ENCODE results near the gene C10orf105.

The C10orf105 gene

DNA sequence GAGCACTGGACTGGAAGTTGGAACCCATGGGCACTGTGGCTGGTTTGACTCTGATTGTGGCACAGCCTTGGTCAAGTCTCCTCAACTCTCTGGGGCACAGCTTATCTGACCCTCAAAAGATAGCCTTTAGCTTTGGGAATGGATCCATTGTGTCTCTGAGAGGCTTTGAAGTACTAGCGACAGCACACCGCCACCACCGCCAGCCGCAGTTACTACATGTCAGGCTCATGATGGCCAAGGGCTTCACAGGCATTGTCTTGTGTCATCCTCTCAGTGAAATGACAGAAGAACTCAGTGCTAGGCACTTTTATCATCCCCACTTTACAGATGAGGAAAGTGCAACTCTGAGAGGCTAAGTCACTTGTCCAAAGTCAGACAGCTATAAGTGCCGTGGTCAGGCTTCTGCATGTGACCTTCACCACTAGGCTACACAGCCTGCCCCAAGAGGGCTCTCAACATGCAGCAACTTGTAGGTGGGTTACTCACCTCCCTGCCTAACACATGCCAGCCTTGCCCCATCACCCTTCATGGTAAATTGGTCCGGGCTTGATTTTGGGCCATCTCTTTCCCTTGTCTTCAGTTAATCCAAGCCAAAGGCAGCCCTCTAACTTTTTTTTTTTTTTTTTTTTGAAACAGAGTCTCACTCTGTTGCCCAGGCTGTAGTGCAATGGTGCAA, 44.1 kb downstream of the C10orf105 start:
- DNase-seq, result no peak

DNA sequence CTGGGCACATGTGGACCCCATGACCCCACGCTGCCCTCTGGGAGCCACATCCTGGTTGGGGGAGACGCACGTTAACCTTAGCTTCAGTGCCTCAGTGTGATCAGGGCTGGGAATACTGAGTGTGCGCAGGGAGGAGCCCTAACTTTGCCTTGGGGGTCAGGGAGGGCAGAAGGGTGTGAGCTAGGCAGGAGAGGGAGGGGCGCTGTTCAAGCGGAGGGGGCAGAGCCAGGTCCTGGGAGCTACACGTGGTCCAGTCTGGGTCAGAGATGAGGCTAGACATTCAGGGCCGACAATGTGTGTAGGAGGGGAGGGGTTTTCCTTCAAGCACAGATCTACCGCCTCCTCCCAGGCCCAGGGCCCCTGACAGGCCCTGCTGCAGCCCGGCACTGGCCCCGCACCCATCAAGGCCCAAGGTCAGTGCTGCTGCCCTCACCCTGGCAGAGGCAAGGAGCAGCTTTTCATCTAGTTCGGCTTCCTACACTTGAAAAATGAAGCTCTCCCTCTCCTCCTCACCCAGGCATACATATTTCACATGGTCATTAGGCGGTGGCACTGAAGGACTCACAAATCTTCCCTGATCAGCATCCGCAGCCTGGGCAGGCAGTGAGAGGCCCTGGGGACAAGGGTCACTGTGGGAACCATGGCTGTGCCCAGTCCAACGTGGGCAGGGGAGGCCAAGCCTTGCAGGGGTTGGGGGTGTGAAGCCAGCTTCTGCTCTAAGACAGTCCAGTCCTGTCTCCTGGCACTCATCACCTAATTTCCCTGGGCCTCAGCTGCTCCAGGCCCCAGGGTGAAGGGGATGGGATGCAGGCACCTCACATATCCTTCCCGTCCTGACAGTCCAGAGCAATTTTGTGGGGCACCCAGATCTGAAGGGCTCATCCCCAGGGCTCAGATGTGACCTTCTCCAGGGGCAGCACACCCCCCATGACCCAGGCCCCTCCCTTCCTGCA, 47.3 kb downstream of the C10orf105 start:
- DNase-seq, result no peak

DNA sequence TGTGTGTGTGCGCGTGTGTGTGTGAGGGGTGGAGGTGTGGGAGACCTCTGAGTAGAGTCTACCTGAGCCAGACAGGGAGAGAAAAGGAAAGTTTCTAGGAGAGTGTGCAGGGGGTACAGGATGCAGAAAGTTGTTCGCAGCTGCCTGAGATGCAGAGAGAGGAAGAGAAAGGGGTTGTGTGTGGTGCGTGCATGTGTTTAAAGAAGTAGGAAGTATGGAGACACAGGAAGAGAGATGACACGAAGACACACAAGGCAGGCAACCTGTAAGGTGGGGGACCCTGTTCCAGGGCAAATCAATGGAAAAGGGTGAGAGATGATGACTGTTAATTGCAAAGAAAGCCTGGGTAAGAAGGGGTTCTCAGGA, 52.2 kb downstream of the C10orf105 start:
- peak; percentile 21 for DNase-seq

DNA sequence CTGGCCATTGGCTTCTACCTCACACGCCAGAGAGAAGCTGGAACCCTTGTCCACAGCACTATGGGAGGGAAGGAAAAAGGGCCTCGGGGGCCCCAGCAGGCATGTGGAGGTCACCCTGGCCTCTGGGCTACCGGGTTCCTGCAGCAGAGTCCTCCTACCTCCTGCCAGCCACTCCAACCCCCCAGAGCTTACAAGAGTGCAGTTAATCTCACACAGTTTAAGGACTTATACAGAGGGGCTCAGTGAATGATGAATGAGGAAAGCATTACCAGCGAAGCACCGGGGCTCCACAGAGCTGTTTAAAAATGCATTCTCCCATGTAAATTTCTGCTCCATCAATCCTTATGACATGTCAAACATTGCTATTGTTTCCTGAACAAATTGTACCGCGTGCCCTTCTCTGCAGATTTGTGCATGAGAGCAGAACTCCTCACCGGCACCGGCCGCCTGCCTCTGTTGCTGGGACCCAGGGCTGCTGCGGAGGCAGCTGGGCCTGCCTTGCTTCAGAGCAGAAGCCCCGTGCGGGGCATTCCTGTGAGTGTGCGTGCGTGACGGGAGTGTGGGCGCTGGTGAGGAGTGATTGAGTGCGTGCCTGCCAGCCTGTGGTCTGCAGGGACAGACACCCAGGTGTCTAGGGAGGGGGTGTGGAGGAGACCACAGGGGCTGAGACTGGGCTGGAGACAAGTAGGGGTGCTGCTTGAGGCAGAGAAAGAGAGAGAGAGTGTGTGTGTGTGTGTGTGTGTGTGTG, 52.8 kb downstream of the C10orf105 start:
- DNase-seq, result no peak

DNA sequence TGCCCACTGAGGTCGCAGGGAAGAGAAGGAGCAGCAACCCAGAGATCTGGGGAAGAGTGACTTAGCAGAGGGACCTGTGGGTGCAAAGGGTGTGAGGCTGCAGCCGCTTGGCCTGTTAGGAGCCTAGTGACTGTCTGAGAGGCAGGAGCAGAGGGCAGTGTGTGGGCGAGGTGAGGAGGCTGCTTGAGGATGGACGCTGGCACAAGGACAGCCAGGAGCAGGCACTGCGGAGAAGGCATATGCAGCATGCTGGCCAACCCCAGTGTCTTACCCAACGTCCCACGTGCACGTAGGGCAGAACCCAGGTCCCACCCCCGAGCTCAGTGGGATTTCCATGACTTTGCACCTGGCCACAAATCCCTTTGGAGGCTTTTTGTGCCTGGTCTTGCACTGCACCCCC, 54.1 kb downstream of the C10orf105 start:
- no peak for DNase-seq

DNA sequence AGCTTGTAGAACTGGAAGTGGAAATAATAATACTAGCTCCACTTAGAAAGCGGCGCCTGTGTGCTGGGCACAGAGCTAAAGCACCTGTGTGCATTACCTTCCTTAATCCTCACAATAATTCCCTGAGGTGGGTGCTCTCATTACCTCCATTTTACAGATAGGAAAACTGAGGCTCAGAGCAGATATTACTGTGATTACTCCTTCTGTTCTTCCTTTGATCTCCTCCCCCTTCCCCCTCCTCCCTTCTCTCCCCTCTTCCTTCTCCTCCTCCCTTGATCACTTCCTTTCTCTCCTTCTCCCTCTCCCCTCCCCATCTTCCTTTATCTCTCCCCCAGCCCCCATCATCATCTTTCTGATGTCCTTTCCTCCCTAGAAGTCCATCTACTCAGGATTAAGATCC, 55.0 kb downstream of the C10orf105 start:
- DNase-seq, result no peak

DNA sequence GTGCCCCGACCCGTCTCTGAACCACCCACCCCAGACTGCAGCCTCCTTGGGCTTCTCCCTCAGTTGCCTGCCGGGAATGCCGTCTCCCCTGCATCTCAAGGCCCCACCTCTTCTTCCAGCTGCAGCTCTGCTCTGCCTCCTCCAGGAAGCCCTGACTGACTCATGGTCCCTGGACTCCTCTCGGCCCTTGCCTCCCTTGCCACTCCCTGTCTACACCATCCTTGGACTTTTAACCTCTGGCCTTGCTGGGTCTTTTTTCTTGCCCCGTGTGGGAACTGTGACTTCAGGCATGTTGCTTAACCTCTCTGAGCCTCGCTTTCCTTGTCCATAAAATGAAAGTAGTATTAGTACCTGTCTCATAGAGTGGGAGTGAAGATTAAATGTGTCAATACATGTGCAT, 56.3 kb downstream of the C10orf105 start:
- no peak for DNase-seq

DNA sequence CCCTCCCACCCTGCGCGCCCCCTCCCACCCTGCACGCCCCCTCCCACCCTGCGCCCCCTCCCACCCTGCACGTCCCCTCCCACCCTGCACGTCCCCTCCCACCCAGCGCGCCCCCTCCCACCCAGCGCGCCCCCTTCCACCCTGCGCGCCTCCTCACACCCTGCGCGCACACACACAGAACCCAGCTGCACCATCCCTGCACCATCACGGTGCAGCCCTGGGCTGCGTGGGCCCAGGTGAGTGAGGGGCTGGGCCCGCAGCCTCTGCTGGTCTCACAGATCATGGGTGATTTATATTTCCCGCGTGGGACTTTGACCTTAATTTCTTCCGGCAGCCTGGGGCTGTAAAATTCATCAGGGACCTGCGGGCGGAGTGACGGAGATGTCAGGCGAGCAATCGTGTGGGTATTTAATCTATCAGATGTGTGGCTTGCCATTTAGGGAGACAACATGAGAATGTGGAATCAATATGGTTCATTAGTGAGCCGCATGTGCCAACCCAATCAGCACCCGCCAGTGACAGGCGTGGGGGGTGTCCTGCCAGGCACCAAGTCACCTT, 57.7 kb downstream of the C10orf105 start:
- DNase-seq, result no peak

Measured in hematopoietic multipotent progenitor cell treated with erythropoietin and hydrocortisone succinate and interleukin-3 and kit ligand, for 6 days (in vitro differentiated cells).